Stomach (tissue), 9 donors: ENCODE results near the gene RGS7. TPM values are rescaled to one million over a fixed set of nuclear protein-coding genes. Genes with fewer than 3 reads are reported as not detected.

Experiments
- DNase-seq, 2 donors: peaks; one replicate each; pipeline versions ENCODE4 v3.0.0 to v3.0.0-alpha.2; 2013 to 2019
- H3K27ac ChIP-seq, 5 donors: fragments of 200-600 bp in 4 of 5; sonication (generic) in 4 of 5; one replicate each; pipeline ENCODE4 v1.5.1; 2013 to 2019; ENCODE audit warnings: mild to moderate bottlenecking in 1 of 5, moderate library complexity in 1 of 5
- H3K27me3 ChIP-seq, 3 donors: fragments of 200-600 bp; sonication (generic); one replicate each; pipeline ENCODE4 v1.5.1; 2017 to 2019; ENCODE audit warnings: mixed run types in 1 of 3
- H3K36me3 ChIP-seq, 4 donors: fragments of 200-600 bp; sonication (generic); 1 replicate in 3 of 4; 2 replicates in 1 of 4; pipeline ENCODE4 v1.5.1; 2016 to 2019
- H3K4me1 ChIP-seq, 4 donors: fragments of 200-600 bp; sonication (generic); one replicate each; pipeline ENCODE4 v1.5.1; 2016 to 2019
- H3K4me3 ChIP-seq, 4 donors: fragments of 200-600 bp; sonication (generic) in 3 of 4; one replicate each; pipeline ENCODE4 v1.5.1; 2016 to 2019; ENCODE audit warnings: mild to moderate bottlenecking in 1 of 4
- H3K9me3 ChIP-seq, 4 donors: fragments of 200-600 bp; sonication (generic); one replicate each; pipeline ENCODE4 v1.5.1; 2016 to 2019
- EP300 ChIP-seq: sonication (generic); formaldehyde crosslinking; IDR thresholded peaks from one replicate; pipeline ENCODE4 v1.6.1; 2017; ENCODE audit warnings: antibody characterized with exemption
- POLR2A ChIP-seq, 4 donors: fragments of 450-650 bp; IDR thresholded peaks; one replicate each; pipeline ENCODE4 v1.6.1; 2016; ENCODE audit warnings: antibody characterized with exemption in 4 of 4, control low read depth in 2 of 4, mild to moderate bottlenecking in 1 of 4, moderate library complexity in 1 of 4
- POLR2AphosphoS5 ChIP-seq, 3 donors: sonication (generic); formaldehyde crosslinking; IDR thresholded peaks; one replicate each; pipeline ENCODE4 v1.6.1; 2016; ENCODE audit warnings: antibody characterized with exemption in 3 of 3
- WGBS, 5 donors: extraction: QIAGEN DNeasy Blood & Tissue Kit in 3 of 5; methylation state at CpG; one replicate each; pipeline versions ENCODE4 v1.1.5 to v1.1.7; 2013 to 2018; 5-methylcytosine and 5-hydroxymethylcytosine counted together
- intact Hi-C: fragments of 100-400 bp; cut with DNase I; formaldehyde crosslinking; loops from one replicate; pipeline ENCODE4 v1.15.1; 2023; ENCODE audit warnings: low total_unique reads
- polyA plus RNA-seq, 3 donors: library from polyadenylated mRNA; stranded (reverse); fragments of 200-250 nt; gene quantifications; one replicate each; pipeline ENCODE4 v1.2.3, GENCODE V29; 2013
- total RNA-seq, 5 donors: library from RNA; depleted of rRNA; stranded (reverse); fragments of >200 nt; gene quantifications; one replicate each; pipeline versions ENCODE4 v1.1.0 to v1.2.3, GENCODE V29; 2014 to 2016
- TF ChIP-seq, protein P1 (sequence below), 7 experiments: fragments of 450-650 bp in 4 of 7; fragments of 200-600 bp in 3 of 7; sonication (generic) in 3 of 7; IDR thresholded peaks; one replicate each; pipeline ENCODE4 v1.5.1; 2016 to 2019; ENCODE audit warnings: antibody characterized with exemption in 7 of 7, control low read depth in 2 of 7, mild to moderate bottlenecking in 1 of 7
- donor health status: healthy with polysubstance abuse.
- donor health status: Bipolar disorder and iron deficiency.
- donor health status: healthy.

The RGS7 gene
- total and polyA plus RNA-seq, 8 donors, result 0.23 to 2.9 (median 1.9) TPM; not detected in 2

DNA sequence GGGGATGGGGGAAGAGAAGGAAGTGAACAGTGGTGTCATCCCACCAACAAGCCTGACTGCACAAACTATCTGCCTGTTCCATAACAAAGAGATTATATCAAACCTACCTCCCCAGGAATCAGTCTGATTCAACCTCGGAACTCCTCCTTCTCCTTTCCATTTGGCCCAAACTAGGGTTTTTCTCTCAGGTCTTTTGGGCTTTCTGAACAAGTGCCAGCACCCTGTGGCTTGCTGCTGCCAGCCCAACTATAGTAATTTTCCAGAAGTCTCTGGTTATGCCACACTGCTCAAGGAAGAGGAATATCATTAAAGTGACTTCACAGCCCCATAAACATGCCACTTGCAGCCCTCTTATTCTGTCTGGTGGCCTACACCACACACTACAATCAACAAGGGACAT, 70.5 kb downstream of the RGS7 start:
- Histone ChIP-seq H3K4me1 (no peaks in the 10 kb centered on the region), H3K27ac (no peak overlapping the region), H3K4me3 (no peak overlapping the region), H3K27me3 (no peaks in the 10 kb centered on the region), H3K36me3 (no peaks in the 10 kb centered on the region), H3K9me3 (peaks cover 0 to 31% (median 18%) of the 10 kb centered on the region in 4 donors)
- TF ChIP-seq, protein P1, sequence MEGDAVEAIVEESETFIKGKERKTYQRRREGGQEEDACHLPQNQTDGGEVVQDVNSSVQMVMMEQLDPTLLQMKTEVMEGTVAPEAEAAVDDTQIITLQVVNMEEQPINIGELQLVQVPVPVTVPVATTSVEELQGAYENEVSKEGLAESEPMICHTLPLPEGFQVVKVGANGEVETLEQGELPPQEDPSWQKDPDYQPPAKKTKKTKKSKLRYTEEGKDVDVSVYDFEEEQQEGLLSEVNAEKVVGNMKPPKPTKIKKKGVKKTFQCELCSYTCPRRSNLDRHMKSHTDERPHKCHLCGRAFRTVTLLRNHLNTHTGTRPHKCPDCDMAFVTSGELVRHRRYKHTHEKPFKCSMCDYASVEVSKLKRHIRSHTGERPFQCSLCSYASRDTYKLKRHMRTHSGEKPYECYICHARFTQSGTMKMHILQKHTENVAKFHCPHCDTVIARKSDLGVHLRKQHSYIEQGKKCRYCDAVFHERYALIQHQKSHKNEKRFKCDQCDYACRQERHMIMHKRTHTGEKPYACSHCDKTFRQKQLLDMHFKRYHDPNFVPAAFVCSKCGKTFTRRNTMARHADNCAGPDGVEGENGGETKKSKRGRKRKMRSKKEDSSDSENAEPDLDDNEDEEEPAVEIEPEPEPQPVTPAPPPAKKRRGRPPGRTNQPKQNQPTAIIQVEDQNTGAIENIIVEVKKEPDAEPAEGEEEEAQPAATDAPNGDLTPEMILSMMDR (IDR thresholded peaks at IDR 0.05), result no peak
- no peak for TF ChIP-seq EP300
- TF ChIP-seq POLR2AphosphoS5 (IDR thresholded peaks at IDR 0.05), result no peak
- no peak for TF ChIP-seq POLR2A (IDR thresholded peaks at IDR 0.05)
- intact Hi-C loops, result no loop called here
- 80 to 95% (median 83%) methylated on average over 1 of the region's 1 CpG for WGBS, 5 donors
- no peak for DNase-seq

DNA sequence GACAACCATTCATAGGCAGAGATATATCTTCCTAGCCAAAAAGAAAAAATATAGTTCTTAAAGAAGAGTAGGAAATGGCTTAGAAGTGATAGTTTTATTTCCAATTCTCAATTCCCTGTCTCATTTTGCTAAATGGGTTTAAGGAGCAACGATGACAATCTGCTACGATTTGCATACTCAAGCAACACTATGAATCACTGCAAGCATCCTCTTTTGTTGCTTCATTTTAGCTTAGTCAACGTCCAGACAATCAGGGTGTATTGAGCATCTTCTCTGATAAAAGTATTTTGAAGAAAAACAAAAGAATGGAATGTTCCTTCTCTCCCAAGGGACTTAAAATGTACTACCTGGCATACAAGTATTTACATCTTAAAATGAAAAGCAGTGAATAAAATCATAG, 80.6 kb downstream of the RGS7 start:
- no peak overlapping the region for H3K4me3 ChIP-seq
- WGBS, 5 donors, result 59 to 77% (median 75%) methylated on average over 3 of the region's 3 CpGs
- peaks cover 0 to 26% (median 14%) of the 10 kb centered on the region in 4 donors for H3K9me3 ChIP-seq
- TF ChIP-seq POLR2AphosphoS5 (IDR thresholded peaks at IDR 0.05), result no peak
- TF ChIP-seq, protein P1 (IDR thresholded peaks at IDR 0.05), result no peak
- TF ChIP-seq POLR2A (IDR thresholded peaks at IDR 0.05), result no peak
- no peak for TF ChIP-seq EP300
- intact Hi-C loops, result no loop called here
- H3K4me1 ChIP-seq, result no peaks in the 10 kb centered on the region
- no peak for DNase-seq
- no peaks in the 10 kb centered on the region for H3K36me3 ChIP-seq
- H3K27me3 ChIP-seq, result no peaks in the 10 kb centered on the region
- H3K27ac ChIP-seq, result no peak overlapping the region

DNA sequence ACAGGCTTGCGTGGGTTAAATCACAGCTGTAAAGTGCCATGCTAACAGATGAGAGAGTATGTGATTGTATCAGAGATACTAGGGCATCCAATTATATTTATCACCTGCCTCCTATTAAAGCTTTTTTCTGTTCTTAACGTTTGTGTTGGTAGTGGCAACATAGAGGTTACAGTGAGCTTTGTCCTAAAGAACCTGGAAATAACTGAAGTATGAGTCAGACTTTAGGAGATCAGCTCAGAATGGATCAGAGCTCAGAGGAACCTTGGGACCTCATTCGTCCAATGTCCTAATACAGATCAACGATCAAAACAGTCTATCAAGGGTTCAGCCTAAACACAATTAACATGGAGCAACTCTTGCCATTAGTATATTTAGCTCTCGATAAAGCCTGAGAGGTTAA, 81.0 kb downstream of the RGS7 start:
- Histone ChIP-seq H3K9me3 (peaks cover 0 to 26% (median 14%) of the 10 kb centered on the region in 4 donors), H3K4me3 (no peak overlapping the region), H3K36me3 (no peaks in the 10 kb centered on the region), H3K27me3 (no peaks in the 10 kb centered on the region), H3K27ac (no peak overlapping the region), H3K4me1 (no peaks in the 10 kb centered on the region)
- 65 to 80% (median 66%) methylated on average over 5 of the region's 5 CpGs for WGBS, 5 donors
- intact Hi-C loops, result no loop called here
- no peak for TF ChIP-seq EP300
- TF ChIP-seq, protein P1 (IDR thresholded peaks at IDR 0.05), result no peak
- no peak for TF ChIP-seq POLR2A (IDR thresholded peaks at IDR 0.05)
- TF ChIP-seq POLR2AphosphoS5 (IDR thresholded peaks at IDR 0.05), result no peak
- no peak for DNase-seq

DNA sequence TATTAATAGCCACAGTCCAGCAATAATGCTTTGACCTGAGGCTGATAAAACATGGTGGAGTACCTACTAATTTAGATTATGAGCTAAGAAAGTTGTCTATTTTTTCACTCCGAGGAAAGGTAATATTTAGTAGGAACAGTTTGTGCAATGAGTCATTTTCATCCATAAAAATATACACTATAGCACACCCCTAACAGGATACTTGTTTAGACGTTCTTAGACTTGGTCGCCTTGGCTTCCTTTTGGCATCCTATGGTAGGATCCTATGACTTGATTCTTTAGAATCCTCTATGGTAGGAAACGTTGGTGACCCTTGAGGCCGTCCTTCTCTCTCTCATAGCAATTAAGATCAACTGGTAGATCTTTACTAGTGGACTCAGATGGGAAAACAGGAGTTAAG, 81.8 kb downstream of the RGS7 start:
- TF ChIP-seq EP300, result no peak
- Histone ChIP-seq H3K4me3 (no peak overlapping the region), H3K27me3 (no peaks in the 10 kb centered on the region), H3K27ac (no peak overlapping the region), H3K9me3 (peaks cover 0 to 22% (median 12%) of the 10 kb centered on the region in 4 donors), H3K4me1 (no peaks in the 10 kb centered on the region), H3K36me3 (no peaks in the 10 kb centered on the region)
- WGBS, 5 donors, result 75 to 88% (median 85%) methylated on average over 5 of the region's 5 CpGs
- no peak for DNase-seq
- intact Hi-C loops, result no loop called here

DNA sequence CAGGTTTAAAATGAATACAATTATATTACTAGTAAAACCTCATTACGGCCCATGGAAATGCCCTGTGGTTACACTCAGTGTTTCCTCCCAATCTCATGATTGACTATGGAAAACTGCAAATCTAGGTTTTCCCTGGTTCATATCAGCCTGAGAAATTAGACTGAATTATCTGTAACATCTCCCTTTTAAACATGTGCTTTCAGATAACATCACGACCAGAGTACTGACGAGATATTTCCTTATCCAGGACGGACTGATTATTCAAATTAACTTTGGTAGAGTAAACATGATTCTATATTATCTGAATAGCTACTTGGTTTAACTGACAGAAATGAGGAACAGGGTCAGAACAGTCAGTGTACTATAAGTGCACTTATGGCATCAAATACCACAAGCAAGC, 82.3 kb downstream of the RGS7 start:
- 47 to 62% (median 59%) methylated on average over 4 of the region's 4 CpGs for WGBS, 5 donors
- Histone ChIP-seq H3K4me3 (no peak overlapping the region), H3K27ac (no peak overlapping the region), H3K36me3 (no peaks in the 10 kb centered on the region), H3K9me3 (peaks cover 0 to 21% (median 10%) of the 10 kb centered on the region in 4 donors), H3K27me3 (no peaks in the 10 kb centered on the region), H3K4me1 (no peaks in the 10 kb centered on the region)
- TF ChIP-seq POLR2A (IDR thresholded peaks at IDR 0.05) (no peak), EP300 (no peak), POLR2AphosphoS5 (IDR thresholded peaks at IDR 0.05) (no peak)
- TF ChIP-seq, protein P1 (IDR thresholded peaks at IDR 0.05), result no peak
- DNase-seq, result no peak
- intact Hi-C loops, result no loop called here
